Fibroblast of peridontal ligament (primary cell): Measurements from ENCODE around the gene ELAVL1.
A peak's percentile ranks its signal among the peaks of the same experiment; 100 is the strongest.
"Not testable (repeated sequence)": the region's sequence is repeated elsewhere in the genome, so short reads cannot be mapped to it uniquely, and the experiment has no call there.

Source experiments
- DNase-seq: peaks from one replicate; pipeline ENCODE4 v3.0.0-alpha.2; 2010; ENCODE audit errors: extremely low read depth

Gene ELAVL1

GRCh38 chr19:7933828-7934725 is 71.4 kb downstream of the ELAVL1 start:
- DNase-seq: no peak

DNA sequence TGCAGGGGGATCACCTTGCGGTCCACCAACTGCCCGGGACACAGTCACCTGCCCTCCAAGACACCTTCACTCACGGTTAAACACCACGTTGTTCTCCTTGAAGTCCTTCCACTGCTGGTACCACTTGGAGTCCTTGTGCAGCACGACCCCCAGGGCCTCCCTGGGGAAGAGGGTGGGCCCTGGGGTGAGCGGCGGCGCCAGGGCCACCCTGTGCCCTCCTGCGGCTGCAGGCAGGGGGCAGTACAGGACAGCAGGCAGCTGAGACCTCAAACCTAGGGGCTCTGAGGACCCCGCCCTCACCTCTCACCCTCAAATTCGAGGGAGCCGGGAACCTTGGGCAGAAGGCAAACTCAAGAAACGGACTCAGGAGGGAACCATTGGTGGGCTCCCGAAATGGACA is 72.0 kb downstream of the ELAVL1 start:
- DNase-seq: no peak

DNA sequence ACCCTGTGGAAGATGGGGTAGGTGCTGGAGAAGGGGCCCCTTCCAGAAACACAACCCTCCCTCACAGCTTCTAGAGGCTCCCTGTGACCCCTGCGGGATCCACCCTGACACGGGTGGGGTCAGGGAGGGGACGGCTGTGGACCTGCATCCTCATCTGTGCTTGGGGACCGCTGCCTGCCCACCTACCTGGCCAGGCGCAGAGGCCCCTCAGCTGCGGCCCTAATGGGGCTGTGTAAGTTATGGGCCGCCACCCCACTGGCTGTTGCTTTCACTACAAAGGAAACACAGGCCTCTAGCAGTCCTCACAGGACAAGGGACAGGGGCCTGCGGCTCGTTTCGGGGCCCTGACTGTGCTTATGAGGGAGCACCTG is 72.5 kb downstream of the ELAVL1 start:
- no peak for DNase-seq

DNA sequence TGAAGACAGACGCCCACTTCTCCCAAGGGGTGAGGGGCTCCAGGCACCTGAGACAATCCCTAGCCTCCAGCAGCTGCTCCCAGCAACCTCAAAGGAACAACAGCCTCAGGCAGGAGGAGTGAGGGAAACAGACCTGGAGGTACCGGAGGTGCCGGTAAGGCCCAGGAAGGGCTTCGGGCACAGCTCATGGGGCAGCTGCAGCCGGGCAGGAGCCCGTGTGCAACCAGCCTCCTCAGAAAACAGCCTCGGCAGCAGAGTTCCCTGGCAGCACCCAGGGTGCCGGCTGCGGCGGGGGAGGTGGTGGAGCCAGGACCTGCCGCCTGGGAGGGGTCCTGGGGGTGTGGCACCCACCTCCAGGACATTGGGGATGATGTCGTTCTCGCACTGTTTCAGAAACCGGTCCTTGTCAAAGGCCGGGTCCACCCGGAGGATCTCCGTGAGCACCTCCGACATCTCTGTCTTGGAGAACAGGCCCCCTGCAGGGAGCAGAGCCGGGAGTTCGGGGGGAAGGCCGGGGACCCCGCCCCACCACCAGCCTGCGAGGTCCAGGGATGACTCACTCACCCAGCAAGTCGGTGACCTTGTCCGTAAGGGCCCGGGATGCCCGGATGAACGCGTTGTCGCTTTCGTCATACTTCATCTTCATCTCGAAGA is 73.0 kb downstream of the ELAVL1 start:
- DNase-seq: no peak

GRCh38 chr19:7931221-7932061 is 74.0 kb downstream of the ELAVL1 start:
- DNase-seq: no peak

DNA sequence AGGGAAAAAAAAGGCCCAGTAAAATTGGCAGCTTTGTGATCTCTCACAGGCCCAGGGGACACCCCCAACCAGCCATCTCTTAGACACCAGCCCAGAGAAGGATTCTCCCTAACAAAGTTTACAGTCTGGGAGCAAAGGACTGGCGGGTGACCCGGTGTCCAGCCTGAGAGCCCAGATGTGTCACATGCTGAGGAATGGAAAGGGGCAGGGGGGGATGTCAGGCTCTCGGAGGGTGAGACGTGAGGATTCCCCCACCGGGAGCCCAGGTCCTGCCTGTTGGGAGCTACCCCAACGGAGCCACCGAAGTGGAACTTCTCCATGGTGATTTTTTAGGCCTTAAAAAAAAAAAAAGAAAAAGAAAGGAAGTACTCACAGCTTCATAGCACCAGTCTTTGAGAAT is 74.7 kb downstream of the ELAVL1 start:
- no peak for DNase-seq

GRCh38 chr19:7930030-7930429 is 75.4 kb downstream of the ELAVL1 start:
- DNase-seq: not testable (repeated sequence)

- DNase-seq: peak; percentile 86
Observed at GRCh38 chr19:7928741-7929701, 76.4 kb downstream of the ELAVL1 start.

GRCh38 chr19:7928334-7928706 is 77.1 kb downstream of the ELAVL1 start:
- DNase-seq: no peak

- DNase-seq: no peak
Observed at GRCh38 chr19:7927605-7928333, 77.7 kb downstream of the ELAVL1 start.

DNA sequence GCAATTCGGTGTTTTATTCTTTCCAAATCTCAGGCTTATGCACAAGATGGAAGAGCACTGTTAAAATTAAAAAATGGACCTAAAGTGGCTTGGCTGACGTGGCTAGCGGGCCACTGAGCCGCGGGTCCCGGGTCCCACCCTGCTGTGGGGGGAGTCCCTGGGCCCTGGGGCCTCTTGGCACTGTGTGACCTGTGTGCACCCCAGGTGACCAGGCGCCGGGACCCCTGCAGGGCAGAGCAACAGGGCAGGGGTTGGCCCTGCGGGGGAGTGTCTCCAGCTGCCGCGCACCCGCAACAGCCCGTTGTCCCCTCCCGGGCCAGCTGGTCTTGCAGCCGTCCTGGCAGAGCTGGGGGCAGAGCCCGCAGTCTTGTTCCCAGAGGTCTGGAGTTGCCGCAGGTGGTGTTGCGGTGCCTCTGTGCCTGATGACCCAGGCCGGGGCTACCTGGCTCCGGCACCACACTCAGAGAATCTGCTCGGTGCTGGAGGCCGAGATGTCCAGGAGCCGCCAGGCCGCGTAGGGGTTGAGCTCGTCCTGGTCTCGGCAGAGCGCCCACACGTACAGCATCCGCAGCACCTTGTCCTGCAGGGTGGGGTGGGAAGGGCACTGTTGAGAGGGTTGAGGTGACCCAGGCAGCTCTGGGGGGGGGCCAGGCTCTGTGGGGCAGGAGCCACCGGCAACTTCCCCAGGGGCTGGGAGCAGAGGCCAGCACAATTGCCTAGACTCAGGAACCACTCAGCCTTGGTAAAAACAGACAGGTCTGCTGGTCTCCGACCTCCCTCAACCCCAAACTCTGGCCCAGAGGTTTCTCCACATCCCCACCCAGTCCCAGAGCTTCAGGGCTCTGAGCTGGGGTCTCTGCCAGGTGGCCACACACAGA is 78.5 kb downstream of the ELAVL1 start:
- no peak for DNase-seq

GRCh38 chr19:7926021-7926726 is 79.3 kb downstream of the ELAVL1 start, which contains the start of gene CTXN1:
Gene CTXN1, minus strand, starts transcription at chr19:7926135. Its CDS starts 597 bp downstream, at chr19:7925538.
- peak; percentile 12 for DNase-seq

GRCh38 chr19:7925171-7925851 is 80.1 kb downstream of the ELAVL1 start:
- peak; percentile 50 for DNase-seq

GRCh38 chr19:7924651-7925170 is 80.7 kb downstream of the ELAVL1 start:
- no peak for DNase-seq

- DNase-seq: no peak
Observed at GRCh38 chr19:7924241-7924640, 81.2 kb downstream of the ELAVL1 start.

- DNase-seq: no peak
Observed at GRCh38 chr19:7923295-7924191, 81.9 kb downstream of the ELAVL1 start.

DNA sequence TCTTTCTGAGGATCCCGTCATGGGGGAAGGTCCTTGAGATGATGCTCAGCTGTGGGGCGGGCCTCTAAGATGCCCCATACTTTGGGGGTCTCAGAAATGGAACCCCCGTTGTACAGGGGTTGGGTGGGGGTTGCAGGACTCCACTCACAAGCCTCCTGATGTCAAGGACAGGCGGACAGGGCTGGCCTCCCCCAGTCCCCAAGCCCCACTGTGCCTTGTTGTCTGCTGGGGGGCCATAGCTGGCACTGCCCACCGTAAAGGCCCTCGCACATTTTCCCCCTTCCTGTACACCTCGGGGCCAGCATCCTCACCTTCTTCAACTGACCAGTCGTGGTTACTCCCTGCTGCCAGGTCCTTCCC is 82.6 kb downstream of the ELAVL1 start:
- DNase-seq: no peak
